ENCODE measurements around the gene NADSYN1.

The NADSYN1 gene

DNA sequence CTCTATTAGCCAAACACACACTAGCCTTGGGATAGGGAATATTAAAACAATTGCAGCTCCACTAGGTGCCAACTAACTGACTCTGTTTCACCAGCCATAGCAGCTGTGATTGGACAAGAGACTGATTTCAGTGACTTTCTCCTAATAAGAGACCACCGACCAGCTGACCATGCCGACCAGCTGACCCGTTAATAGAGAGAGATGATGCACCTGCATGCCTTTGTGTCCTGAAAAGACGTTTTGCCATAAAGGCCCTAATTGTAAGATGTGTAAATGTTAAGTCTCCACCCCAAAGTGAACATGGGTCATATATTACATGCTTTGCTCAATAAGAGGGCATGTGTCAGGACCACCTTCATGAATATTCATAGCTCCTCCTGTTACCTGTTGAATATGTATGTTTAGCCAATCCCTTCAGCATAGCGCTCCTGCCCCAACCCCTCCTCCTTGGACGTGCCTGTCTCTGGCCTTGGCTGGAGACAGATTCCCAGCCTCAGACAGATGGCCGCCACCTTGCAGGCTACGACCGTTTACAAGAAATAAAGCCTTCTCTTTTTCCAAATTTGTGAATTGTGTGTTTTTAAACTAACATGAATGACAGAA is 1.3 kb upstream of the NADSYN1 start:
- DNase-seq (ENCODE audit: insufficient read length, low spot score), result no peak
- TF ChIP-seq POLR2A (IDR thresholded peaks at IDR 0.05; ENCODE audit: low read depth, low read length), result no peak
- no peak for FAIRE-seq

DNA sequence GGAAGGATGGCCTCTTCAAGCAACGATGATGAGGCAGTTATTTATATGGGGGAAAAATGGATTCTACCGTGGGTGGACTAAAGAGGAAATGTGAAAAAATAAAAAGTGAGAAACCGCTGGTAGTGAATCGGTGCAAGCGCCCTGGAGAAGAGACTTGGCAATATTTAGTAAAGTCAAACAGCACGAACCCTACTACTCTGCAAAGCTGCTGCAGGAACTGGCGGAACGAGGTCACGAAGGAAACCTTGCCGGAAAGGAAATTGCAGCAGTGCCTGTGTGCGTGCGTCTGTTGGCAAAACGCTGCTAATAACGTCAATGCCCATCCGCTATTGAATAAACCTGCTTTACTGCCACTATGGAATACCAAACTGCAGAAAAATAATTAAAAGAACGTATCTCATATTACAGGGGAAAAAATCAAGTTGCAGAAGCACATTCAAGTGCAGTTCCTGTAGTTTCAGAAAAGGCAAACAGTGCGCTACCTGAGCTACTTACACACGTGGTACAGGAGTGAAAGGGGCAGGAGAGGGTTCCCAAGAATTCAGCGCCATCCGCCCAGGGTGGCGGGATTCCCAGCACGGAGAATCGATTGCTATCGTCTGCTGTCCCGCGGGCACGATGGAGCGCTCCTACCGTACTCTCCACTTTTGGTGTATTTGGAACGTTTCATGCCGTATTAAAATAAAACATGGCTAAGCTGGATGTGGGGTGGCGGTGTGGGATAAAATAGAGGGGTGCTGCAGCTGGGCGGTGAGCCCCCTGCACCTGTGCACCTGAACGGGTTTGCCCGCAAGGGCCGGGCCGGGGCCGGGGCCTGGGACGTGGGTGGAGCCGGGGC is 585 bp upstream of the NADSYN1 start:
- DNase-seq (ENCODE audit: insufficient read length, low spot score) (no peak), FAIRE-seq (no peak)
- TF ChIP-seq POLR2A (IDR thresholded peaks at IDR 0.05; ENCODE audit: low read depth, low read length), result no peak

DNA sequence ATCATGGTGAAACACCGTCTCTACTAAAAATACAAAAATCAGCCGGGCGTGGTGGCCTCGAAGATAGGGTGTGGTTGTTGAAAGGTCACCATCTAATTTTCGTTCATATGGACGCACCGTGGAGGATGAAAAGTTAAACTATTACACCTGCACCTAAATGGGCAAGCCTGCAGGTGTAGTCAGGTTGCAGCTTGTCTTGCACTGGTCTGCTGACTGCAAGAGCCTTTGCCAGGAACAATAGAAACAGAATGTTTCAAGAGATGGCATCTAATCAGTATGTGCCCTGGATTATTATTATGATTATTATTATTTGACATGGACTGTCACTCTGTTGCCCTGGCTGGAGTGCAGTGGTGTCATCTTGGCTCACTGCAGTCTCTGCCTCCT is 908 bp downstream of the NADSYN1 start:
- no peak for FAIRE-seq
- no peak for DNase-seq (ENCODE audit: insufficient read length, low spot score)

DNA sequence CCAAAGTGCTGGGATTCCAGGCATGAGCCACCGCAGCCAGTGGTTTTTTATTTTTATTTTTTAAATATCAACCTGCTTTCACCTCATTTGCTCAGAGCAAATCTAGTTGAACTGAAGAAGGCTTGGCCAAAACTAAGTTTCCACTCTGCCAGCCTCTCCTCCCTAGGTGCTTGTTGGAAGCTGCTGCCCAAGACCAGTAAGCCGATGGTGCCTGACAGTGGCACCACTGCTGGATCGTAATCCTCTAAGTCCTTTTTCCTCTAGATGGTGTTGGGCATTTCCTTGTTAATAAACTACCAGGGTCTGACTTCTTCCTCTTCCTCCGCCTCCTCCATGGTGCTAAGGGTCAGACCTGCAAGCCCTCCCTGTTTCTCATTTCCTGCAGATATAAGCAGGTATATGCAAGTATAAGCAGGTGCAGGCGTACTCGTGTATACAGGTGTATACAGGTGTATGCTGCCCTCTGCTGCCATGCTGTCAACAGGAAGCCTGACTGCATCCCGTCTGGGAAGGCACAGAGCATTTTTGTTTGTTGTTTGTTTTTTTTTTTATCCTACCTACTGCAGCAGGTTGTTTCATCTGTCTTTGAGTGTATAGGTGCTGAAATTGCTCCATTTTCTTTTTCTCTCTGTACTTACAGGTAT is 1.6 kb downstream of the NADSYN1 start:
- DNase-seq (ENCODE audit: insufficient read length, low spot score), result no peak
- no peak for FAIRE-seq
- no peak for TF ChIP-seq POLR2A (IDR thresholded peaks at IDR 0.05; ENCODE audit: low read depth, low read length)

More for the DNA sequence above, 908 bp downstream of the NADSYN1 start:
- TF ChIP-seq POLR2A (IDR thresholded peaks at IDR 0.05; ENCODE audit: low read depth, low read length), result no peak

DNA sequence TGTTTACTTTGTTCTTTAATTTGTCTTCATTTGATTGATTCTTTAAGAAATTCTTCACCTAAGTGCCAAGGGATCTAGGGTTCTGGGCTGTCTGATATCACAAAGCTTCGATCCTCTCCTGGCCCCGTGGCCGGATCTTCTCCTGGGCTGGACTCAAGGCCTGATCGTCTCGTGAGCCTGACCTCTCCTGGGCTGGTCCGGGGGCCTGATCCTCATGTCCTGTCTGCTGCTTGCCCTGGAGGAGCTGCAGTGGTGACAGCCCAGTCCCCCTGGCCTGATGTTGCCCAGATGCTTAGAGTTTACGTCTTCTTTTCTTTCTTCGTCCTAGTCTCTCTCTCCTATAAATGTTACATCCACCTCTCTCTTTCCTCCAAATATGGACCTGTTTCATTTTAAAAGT is 3.3 kb downstream of the NADSYN1 start:
- DNase-seq (ENCODE audit: insufficient read length, low spot score), result no peak
- FAIRE-seq, result no peak
- no peak for TF ChIP-seq POLR2A (IDR thresholded peaks at IDR 0.05; ENCODE audit: low read depth, low read length)

DNA sequence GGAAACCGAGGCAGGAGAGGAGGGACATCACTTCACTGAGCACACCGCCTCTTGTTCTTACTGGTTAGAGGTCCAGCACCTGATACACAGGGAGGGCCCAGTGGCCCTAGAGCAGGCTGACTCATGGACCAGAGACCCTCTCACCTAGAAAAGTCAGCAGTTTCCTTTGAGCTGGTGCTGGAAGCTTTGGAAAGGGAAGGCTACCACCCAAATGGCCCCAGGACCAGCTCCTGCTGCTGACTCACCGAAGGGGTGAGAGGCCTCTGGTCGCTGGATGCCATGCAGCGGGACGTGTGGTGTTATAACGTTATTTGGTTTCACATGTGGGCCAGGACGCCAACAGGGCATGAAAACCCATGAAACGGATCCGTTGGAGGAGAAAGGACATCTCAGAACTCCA is 3.8 kb downstream of the NADSYN1 start:
- FAIRE-seq (no peak), DNase-seq (ENCODE audit: insufficient read length, low spot score) (no peak)
- TF ChIP-seq POLR2A (IDR thresholded peaks at IDR 0.05; ENCODE audit: low read depth, low read length), result no peak

DNA sequence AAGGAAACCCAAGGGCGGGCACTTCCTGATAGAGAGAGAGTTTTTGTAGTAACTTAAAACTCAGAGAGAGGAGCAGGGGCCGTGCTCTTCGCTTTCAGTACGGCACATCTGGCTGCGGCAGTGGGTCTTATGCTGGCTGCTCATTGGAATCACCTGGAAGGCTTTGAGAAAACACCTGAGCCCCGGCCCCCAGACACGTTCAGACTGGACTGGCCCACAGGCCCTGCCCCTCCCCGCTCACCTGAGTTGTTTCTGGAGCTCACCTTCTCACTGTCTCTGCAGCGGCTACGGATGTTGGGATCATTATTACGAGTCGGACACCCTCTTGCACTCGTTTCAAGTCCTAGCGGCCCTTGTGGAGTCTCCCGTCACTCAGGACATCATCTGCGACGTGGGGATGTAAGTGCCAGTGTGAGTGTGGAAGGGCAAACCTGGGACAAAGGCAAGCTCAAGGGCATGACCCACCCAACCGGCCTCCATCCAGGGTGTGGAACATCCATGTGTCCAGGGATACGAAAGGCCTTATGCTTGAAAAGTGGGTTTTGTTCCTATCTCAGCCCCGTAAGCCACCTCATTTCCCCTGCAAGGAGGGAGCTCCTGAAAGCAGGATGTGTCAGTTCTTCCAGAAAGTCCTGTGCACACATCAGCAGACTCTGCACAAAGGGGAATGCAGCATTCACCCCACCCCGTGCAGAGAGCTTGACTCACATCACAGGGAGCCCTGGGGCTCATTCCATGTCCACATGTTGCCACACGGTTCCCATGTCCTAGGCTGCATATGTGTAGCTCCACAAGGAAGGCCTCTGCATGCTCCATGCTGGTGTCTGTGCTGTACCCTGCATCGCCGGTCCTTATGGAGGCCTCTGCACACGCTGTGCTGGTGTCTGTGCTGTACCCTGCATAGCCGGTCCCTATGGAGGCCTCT is 5.4 kb downstream of the NADSYN1 start:
- FAIRE-seq (no peak), DNase-seq (ENCODE audit: insufficient read length, low spot score) (no peak)
- TF ChIP-seq POLR2A (IDR thresholded peaks at IDR 0.05; ENCODE audit: low read depth, low read length), result no peak

DNA sequence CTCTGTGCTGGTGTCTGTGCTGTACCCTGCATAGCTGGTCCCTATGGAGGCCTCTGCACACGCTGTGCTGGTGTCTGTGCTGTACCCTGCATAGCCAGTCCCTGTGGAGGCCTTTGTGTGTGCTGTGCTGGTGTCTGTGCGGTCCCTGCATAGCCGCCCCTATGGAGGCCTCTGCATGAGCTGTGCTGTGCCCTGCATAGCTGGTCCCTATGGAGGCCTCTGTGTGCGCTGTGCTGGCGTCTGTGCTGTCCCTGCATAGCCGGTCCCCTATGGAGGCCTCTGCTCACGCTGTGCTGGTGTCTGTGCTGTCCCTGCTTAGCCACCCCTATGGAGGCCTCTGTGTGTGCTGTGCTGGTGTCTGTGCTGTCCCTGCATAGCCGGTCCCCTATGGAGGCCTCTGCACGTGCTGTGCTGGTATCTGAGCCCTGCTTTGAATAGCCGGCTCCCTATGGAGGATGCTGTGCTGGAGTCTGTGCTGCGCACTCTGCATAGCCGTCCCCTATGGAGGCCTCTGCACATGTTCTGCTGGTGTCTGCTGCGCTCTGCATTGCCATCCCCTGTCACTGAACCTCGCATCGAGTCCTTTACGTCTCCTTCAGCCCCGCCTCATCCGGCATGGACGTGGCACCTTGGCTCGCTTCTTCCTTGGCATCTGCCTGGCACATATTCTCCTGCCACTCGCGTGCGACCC is 6.2 kb downstream of the NADSYN1 start:
- DNase-seq (ENCODE audit: insufficient read length, low spot score), result no peak
- no peak for TF ChIP-seq POLR2A (IDR thresholded peaks at IDR 0.05; ENCODE audit: low read depth, low read length)
- no peak for FAIRE-seq

DNA sequence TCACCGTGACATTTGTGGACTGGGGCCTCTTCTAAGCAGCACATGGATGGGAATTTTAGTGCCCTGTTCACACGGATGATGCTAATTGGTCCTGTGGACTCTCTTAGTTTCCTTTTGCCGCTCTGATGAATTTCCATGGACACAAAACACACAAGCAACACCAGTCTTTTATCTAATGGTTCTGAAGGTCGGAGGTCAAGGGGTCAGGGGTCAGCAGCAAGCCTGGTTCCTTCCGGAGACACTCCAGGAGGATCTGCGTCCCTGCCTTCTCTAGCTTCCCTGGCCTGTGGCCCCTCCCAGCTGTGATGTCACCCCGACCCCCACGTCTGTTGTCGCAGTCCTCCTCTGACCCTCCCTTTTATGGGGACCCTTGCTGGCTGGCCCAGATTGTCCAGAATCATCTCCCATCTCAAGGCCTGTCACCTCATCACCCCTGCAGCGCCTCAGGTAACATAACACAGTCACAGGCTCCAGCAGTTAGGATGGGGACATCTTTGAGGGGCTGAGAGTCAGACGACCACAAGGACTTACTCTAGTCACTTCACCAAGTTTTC is 6.8 kb downstream of the NADSYN1 start:
- no peak for DNase-seq (ENCODE audit: insufficient read length, low spot score)
- TF ChIP-seq POLR2A (IDR thresholded peaks at IDR 0.05; ENCODE audit: low read depth, low read length), result no peak
- FAIRE-seq, result no peak

DNA sequence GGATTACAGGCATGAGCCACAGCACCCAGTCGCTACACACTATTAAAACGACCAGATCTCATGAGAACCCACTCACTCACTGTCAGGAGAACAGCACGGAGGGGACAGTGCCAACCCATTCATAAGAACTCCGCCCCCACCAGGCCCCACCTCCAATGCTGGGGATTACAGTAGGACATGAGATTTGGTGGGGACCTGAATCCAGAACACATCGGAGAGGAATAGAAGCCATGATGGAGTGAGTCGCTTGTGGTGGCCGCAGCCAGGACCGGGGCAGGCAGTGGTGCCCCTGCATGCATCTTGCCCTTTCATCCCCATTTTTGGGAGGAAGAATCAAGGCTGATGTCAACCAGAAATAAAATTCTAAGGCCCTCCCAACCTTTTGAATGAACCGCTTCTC is 8.7 kb downstream of the NADSYN1 start:
- FAIRE-seq, result no peak
- no peak for TF ChIP-seq POLR2A (IDR thresholded peaks at IDR 0.05; ENCODE audit: low read depth, low read length)
- DNase-seq (ENCODE audit: insufficient read length, low spot score), result no peak

DNA sequence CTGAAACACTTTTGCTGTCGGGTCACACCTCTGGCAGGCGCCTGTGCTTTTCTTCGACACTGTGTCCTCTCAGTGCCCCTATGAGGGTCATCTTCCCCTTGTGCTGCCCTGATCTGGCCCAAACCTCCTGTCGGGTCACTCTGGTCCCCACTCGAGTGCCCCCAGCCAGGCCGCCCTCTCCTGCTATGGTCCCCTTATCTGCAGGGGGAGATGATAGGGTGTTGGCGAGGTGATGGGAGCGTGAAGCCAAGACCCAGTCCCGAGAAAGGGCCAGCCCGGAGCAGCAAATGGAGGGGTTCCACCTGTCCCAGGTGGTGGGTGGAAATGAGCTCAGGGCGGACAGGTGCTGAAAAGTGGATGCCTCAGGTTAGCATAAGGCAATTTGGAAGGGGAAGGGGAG is 9.7 kb downstream of the NADSYN1 start:
- DNase-seq (ENCODE audit: insufficient read length, low spot score), result no peak
- TF ChIP-seq POLR2A (IDR thresholded peaks at IDR 0.05; ENCODE audit: low read depth, low read length), result no peak
- no peak for FAIRE-seq

DNA sequence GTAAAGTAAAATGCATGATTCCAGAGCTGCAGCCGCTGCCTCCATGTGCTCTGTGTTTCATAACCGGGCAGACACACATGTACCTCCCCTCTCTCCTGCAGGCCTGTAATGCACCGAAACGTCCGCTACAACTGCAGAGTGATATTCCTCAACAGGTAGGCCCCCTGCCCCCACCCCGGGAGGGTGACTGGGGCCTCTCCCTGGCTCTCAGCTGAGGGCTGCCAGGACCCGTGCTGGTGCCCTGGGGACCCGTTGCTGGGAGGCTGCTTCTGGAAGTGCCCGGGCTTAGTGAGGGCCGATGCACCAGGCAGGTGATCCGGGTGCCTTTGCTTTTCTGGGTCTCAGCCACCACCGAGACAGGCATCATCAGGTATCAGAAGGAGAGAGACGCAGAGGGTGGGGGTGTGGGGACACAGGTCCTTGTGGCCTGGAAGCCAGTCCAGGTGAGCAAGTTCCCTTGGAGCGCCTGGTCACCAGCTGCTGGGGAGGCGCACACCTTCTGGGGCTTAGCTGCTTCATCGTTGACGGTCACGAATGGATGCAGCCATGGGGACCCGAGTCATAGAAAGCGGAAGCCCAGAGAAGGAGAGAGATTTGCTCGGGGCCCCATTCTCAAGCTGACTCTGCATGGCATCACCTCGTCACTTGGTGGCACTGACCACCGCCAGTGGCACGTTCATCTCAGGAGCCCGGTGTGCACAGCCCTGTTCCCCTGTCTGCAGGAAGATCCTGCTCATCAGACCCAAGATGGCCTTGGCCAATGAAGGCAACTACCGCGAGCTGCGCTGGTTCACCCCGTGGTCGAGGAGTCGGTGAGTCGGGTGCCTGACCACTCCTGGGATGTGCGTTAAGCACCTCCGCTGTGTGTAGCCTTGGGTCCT is 10.6 kb downstream of the NADSYN1 start:
- no peak for FAIRE-seq
- DNase-seq (ENCODE audit: insufficient read length, low spot score), result no peak
- no peak for TF ChIP-seq POLR2A (IDR thresholded peaks at IDR 0.05; ENCODE audit: low read depth, low read length)

Data from H54 (cell line).